Tibial nerve (tissue), 4 donors: ENCODE data around the gene PAX8. TPM values are rescaled to one million over a fixed set of nuclear protein-coding genes. Genes with fewer than 3 reads are reported as not detected.

Experiments used
- DNase-seq, 2 donors: peaks; one replicate each; pipeline ENCODE4 v3.0.0-alpha.2; 2019; ENCODE audit warnings: low spot score in 2 of 2
- H3K27ac ChIP-seq, 4 donors: fragments of 200-600 bp; sonication (generic) in 3 of 4; one replicate each; pipeline ENCODE4 v1.5.1; 2017 to 2019; ENCODE audit warnings: mild to moderate bottlenecking in 1 of 4
- H3K27me3 ChIP-seq, 2 donors: fragments of 200-600 bp; sonication (generic) in 1 of 2; one replicate each; pipeline versions ENCODE4 v1.5.1 to v1.6.0; 2017 to 2019
- H3K36me3 ChIP-seq, 3 donors: fragments of 200-600 bp; sonication (generic); one replicate each; pipeline ENCODE4 v1.5.1; 2018 to 2019
- H3K4me1 ChIP-seq, 4 donors: fragments of 200-600 bp; sonication (generic) in 3 of 4; one replicate each; pipeline ENCODE4 v1.5.1; 2017 to 2019
- H3K4me3 ChIP-seq, 4 donors: fragments of 200-600 bp; sonication (generic) in 3 of 4; one replicate each; pipeline ENCODE4 v1.5.1; 2017 to 2019; ENCODE audit warnings: mild to moderate bottlenecking in 1 of 4, moderate library complexity in 1 of 4
- H3K9me3 ChIP-seq, 4 donors: fragments of 200-600 bp; sonication (generic) in 3 of 4; one replicate each; pipeline ENCODE4 v1.5.1; 2017 to 2019
- CTCF ChIP-seq, 5 experiments: fragments of 200-600 bp in 3 of 5; fragments of 450-650 bp in 2 of 5; sonication (generic) in 3 of 5; IDR thresholded peaks; one replicate each; pipeline ENCODE4 v1.5.1; 2016 to 2019; ENCODE audit warnings: antibody characterized with exemption in 5 of 5, mild to moderate bottlenecking in 3 of 5, moderate library complexity in 2 of 5
- EP300 ChIP-seq, 2 donors: sonication (generic); formaldehyde crosslinking; IDR thresholded peaks; one replicate each; pipeline ENCODE4 v1.6.1; 2017; ENCODE audit warnings: antibody characterized with exemption in 2 of 2, mild to moderate bottlenecking in 1 of 2
- POLR2A ChIP-seq, 2 donors: fragments of 450-650 bp; IDR thresholded peaks; one replicate each; pipeline ENCODE4 v1.6.1; 2017; ENCODE audit warnings: antibody characterized with exemption in 2 of 2, mild to moderate bottlenecking in 2 of 2, moderate library complexity in 2 of 2
- WGBS, 2 donors: methylation state at CpG; one replicate each; pipeline ENCODE4 v1.1.5; 2018; 5-methylcytosine and 5-hydroxymethylcytosine counted together
- total RNA-seq, 4 donors: library from RNA; depleted of rRNA; stranded (reverse); fragments of >200 nt; gene quantifications; one replicate each; pipeline ENCODE4 v1.1.0, GENCODE V29; 2016

PAX8 gene
- total RNA-seq, 4 donors from 2014 or later = 2.2 to 11.4 (median 5.2) TPM

GRCh38 chr2:113187771-113188170 lies 91.0 kb downstream of the PAX8 start:
- TF ChIP-seq EP300 (IDR thresholded peaks at IDR 0.05) (no peak), POLR2A (IDR thresholded peaks at IDR 0.05) (no peak), CTCF (IDR thresholded peaks at IDR 0.05) (no peak)
- no peak for DNase-seq
- Histone ChIP-seq H3K27me3 (no peaks in the 10 kb centered on the region), H3K36me3 (no peaks in the 10 kb centered on the region), H3K27ac (no peak overlapping the region), H3K4me3 (no peak overlapping the region), H3K9me3 (no peaks in the 10 kb centered on the region), H3K4me1 (peaks cover 0 to 18% (median 5%) of the 10 kb centered on the region in 4 donors)
- 75% methylated on average over 6 of the region's 6 CpGs for WGBS, 2 donors

DNA sequence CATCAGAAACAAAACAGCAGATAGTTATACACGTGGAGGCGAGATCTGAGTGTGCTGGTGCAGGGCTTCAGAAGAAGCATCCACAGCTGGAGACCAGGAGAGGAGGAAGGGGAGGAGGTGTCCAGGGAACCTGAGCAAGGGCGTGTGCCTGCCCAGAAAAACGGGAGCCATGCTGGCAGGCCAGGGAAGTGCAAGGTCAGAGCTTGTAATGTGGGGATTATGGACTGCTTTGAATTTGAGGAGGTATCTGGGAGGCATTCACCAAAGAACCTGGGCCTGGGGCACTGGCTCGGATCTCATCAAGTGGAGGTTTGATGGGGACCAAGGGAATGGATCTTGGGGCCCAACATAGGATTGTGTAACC lies 92.3 kb downstream of the PAX8 start:
- Histone ChIP-seq H3K27ac (no peak overlapping the region), H3K4me1 (peaks cover 0 to 19% (median 8%) of the 10 kb centered on the region in 4 donors), H3K4me3 (no peak overlapping the region), H3K9me3 (no peaks in the 10 kb centered on the region), H3K27me3 (no peaks in the 10 kb centered on the region), H3K36me3 (no peaks in the 10 kb centered on the region)
- no peak for TF ChIP-seq CTCF (IDR thresholded peaks at IDR 0.05)
- no peak for TF ChIP-seq EP300 (IDR thresholded peaks at IDR 0.05)
- no peak for TF ChIP-seq POLR2A (IDR thresholded peaks at IDR 0.05)
- no peak for DNase-seq
- WGBS, 2 donors = 85% methylated on average over 5 of the region's 5 CpGs

DNA sequence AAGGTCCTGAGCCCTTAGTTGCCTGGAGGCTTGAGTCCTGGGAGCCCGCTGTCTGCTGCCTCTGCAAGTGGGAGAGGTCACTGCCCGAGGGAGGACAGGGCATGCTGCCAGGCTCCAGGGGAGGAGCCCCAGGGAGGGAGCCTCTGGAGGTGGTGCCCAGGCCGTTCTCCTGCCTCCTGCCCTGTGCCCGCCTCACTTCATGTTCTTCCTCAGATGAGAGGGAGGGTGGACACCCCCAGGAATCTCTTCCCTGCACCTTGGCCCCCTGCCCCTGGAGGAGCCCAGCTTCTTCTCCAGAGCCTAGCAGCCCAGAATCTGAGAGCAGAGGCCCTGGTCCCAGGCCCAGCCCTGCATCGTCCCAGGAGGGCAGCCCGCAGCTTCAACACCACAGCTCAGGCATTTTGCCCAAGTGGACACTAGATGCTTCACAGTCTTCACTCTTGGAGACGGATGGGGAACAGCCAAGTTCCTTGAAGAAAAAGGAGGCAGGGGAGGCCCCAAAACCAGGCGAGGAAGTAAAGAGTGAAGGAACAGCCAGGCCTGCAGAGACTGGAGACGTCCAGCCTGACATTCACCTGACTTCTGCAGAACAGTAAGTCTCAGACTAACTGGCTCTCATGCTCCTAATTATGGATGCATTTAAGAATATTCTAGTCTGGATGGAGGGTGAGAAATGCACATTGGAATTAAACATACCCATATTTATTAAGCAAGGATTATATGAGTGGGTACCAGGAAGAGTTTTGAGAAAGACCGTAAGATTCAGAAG lies 92.9 kb downstream of the PAX8 start:
- no peaks in the 10 kb centered on the region for H3K9me3 ChIP-seq
- no peak for DNase-seq
- TF ChIP-seq CTCF (IDR thresholded peaks at IDR 0.05) (no peak), EP300 (IDR thresholded peaks at IDR 0.05) (no peak), POLR2A (IDR thresholded peaks at IDR 0.05) (no peak)
- H3K4me3 ChIP-seq = no peak overlapping the region
- H3K27ac ChIP-seq = no peak overlapping the region
- H3K4me1 ChIP-seq = peaks cover 0 to 21% (median 11%) of the 10 kb centered on the region in 4 donors
- 51 to 62% methylated on average over 8 to 10 of the region's 10 CpGs for WGBS, 2 donors
- no peaks in the 10 kb centered on the region for H3K27me3 ChIP-seq
- no peaks in the 10 kb centered on the region for H3K36me3 ChIP-seq

- 85 to 95% methylated on average over 8 of the region's 8 CpGs for WGBS, 2 donors
- no peak for DNase-seq
- Histone ChIP-seq H3K36me3 (no peaks in the 10 kb centered on the region), H3K4me1 (peaks cover 0 to 24% (median 16%) of the 10 kb centered on the region in 4 donors), H3K4me3 (no peak overlapping the region), H3K27me3 (no peaks in the 10 kb centered on the region), H3K27ac (no peak overlapping the region), H3K9me3 (no peaks in the 10 kb centered on the region)
- no peak for TF ChIP-seq POLR2A (IDR thresholded peaks at IDR 0.05)
- TF ChIP-seq EP300 (IDR thresholded peaks at IDR 0.05) = no peak
Observed at GRCh38 chr2:113184531-113185230, 94.0 kb downstream of the PAX8 start.

GRCh38 chr2:113183703-113184102 lies 95.0 kb downstream of the PAX8 start:
- 67 to 81% methylated on average over 2 of the region's 2 CpGs for WGBS, 2 donors
- Histone ChIP-seq H3K27ac (no peak overlapping the region), H3K27me3 (no peaks in the 10 kb centered on the region), H3K9me3 (no peaks in the 10 kb centered on the region), H3K4me3 (no peak overlapping the region), H3K4me1 (peaks cover 0 to 31% (median 17%) of the 10 kb centered on the region in 4 donors), H3K36me3 (no peaks in the 10 kb centered on the region)
- DNase-seq = no peak
- TF ChIP-seq POLR2A (IDR thresholded peaks at IDR 0.05) (no peak), CTCF (IDR thresholded peaks at IDR 0.05) (no peak), EP300 (IDR thresholded peaks at IDR 0.05) (no peak)
